HG03045 (cell line): ENCODE measurements around the gene TTC33.
"Not testable (repeated sequence)": the region's sequence is repeated elsewhere in the genome, so short reads cannot be mapped to it uniquely, and the experiment has no call there.

ENCODE experiments used
- ATAC-seq: cut with Tn5 transposase; IDR thresholded peaks from one replicate; pipeline ENCODE4 v1.9.1; 2021; ENCODE audit warnings: mild to moderate bottlenecking, moderate library complexity; ENCODE audit not compliant: unreplicated experiment

The TTC33 gene

DNA sequence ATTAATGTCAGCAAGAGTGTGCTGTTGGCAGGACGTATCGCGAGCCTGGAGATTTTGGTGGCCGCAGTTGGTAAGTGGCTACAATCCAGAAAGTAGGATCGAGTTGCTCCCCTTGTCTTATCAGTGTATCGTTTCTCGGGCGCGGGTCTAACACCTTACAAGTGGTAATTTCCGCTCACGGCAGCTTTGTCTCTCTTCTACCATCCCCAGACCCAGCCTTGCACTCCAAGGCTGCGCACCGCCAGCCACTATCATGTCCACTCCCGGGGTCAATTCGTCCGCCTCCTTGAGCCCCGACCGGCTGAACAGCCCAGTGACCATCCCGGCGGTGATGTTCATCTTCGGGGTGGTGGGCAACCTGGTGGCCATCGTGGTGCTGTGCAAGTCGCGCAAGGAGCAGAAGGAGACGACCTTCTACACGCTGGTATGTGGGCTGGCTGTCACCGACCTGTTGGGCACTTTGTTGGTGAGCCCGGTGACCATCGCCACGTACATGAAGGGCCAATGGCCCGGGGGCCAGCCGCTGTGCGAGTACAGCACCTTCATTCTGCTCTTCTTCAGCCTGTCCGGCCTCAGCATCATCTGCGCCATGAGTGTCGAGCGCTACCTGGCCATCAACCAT, 74.9 kb downstream of the TTC33 start:
- ATAC-seq, result no peak

DNA sequence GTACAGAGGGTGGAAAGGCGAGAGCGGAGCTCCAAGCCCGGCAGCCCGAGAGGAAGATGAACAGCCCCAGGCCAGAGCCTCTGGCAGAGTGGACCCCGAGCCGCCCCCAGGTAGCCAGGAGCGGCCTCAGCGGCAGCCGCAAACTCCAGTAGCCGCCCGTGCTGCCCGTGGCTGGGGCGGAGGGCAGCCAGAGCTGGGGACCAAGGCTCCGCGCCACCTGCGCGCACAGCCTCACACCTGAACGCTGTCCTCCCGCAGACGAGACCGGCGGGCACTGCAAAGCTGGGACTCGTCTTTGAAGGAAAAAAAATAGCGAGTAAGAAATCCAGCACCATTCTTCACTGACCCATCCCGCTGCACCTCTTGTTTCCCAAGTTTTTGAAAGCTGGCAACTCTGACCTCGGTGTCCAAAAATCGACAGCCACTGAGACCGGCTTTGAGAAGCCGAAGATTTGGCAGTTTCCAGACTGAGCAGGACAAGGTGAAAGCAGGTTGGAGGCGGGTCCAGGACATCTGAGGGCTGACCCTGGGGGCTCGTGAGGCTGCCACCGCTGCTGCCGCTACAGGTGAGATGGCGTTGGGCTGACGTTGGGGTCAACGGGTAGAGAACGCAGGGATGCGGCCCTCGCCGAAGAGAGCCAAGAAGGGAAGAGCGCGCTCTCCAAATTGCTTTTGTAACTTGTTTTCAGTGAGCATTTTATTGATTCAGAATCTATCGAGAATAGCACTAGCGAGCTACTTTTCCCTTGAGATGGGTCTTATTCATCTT, 75.7 kb downstream of the TTC33 start, which contains the start of gene PTGER4:
Gene PTGER4 (plus strand): TSS at position 3 of the 769 bp plus-strand sequence. CDS start 1,079 bp downstream, outside the sequence.
- peak; percentile 43 for ATAC-seq

DNA sequence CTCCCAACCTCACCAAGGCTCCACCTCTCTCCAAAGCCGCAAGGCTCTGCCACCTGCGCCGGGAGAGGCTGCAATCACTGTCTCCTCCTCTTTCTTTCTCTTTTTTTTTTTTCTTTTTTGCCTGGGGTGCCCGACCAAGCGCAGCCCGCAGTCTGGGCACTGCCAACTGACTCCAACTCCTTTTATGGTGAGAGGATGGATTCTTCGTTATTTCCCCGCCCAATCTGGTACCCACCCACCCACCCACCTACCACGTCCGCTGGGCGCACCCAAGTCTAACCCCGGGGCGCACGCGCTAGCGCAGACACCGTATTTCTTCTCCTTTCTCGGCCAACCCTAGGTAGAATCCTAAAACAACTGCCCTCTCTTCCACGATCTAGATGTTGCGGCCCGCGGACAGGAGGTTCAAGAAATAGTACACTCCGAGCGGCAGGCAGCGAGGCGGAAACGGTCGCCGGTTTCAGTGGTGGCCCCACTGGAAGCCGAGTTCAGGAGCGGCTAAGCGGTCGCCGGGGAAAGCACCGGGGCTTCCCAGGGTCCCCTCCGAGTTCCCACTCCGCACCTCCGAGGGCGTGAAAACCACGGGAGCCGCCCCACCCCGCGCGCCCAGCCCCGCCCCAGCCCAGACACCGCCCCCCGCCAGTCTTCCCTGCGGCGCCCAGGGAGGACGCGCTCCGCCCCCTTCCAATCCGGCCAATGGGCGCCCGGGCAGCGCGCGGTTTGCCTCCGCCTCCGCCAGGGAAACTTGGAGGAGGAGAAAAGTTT, 76.4 kb downstream of the TTC33 start:
- ATAC-seq, result peak; percentile 83

DNA sequence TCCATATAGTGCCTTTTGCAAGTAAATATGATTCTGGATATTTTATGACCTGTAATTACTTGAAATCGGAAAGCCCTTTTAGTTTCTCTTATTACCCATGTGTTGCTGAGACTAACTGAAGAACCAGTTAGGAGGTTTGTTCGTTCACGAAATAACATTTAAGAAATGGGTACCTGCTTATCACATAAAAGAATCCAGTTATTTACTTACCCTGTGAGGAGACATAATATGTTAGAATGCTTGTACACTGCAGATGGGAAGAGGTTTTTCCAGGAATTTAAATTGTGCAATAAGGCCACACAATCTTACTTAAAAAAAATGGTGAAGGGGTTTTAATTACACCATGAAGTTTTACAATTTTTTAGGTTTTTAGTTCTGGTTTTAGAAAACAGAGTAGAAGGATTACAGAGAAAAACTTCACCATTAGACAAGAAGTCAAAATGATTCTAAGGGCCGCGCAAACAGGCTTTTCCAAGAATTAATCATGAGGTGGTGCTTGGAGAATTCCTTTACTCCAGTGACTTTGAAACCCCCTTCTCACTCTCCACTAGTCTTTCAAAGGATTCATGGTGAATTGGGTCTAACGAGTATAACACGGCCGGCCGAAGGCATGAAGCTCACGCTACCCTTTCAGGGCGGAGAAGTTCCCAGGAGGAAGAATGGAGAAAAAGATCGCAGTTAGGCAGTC, 77.2 kb downstream of the TTC33 start:
- no peak for ATAC-seq

DNA sequence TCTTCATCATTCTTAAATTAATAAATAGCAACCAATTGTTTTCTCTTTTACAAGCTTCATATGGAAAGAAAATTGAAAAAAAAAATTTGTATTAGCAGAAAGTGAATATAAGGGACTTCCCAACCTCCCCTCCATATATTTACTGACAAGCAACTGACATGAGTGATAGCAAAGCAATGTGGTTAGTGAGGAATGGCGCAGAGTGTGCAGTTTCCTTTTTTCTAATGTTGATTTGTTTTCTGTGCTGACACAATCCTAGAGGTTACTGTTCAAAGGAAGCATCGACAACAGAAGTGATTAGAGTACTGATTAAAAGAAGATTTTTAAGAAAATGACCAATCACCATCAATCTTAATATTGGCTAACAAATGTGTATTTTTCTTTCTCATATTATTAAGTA, 77.7 kb downstream of the TTC33 start:
- no peak for ATAC-seq

DNA sequence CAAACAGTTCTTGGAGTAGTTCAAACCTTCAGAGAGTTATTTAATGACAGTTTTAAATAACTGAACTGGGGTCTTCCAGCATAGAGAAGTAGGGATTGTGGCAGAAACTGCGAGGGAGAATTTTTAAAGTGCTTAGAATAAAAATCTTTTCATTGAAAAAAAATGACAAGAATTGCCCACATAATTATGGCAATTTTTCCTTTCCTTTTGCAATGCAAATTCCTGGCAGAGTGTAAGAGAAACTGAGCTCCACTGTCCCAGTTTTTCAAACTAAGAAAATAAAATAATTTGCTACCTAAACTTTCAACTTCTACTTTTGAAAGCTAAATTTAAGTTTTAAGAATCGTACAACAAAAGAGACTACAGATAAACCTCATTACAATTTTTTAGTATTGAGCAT, 78.3 kb downstream of the TTC33 start:
- no peak for ATAC-seq

DNA sequence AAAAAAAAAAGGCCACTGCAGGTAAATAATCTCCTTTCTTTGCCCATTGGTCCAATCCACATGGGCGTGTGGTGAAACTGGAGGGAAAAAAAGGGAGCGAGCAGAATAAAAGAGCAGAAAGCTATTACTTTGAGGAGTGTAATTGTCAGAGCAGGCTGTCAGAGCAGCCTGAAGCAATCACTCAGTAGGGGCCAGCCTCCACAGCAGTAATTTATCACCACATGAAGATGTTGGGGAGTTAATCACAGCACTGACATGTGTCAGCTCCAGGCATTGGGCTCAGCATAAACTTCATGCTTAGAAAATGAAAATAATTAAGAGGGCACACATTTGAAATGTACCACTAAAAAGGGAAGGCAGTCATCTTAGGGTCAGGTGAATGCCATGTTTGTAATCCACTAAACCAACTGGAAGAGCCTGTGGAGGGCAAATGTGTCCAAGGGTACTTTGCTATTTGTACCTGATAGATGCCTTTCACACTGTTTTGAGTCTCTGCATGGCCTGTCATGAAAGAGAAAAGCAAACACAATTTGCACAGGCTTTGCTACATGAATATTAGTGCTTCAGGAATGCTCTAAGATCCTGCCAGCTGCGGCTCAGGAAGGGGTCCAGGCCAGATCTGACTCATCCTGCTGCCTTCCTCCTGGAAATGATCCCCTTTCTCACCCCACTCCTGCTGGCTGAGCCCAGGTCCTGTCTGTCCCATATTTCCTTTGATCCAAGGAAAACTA, 79.0 kb downstream of the TTC33 start:
- ATAC-seq, result no peak

DNA sequence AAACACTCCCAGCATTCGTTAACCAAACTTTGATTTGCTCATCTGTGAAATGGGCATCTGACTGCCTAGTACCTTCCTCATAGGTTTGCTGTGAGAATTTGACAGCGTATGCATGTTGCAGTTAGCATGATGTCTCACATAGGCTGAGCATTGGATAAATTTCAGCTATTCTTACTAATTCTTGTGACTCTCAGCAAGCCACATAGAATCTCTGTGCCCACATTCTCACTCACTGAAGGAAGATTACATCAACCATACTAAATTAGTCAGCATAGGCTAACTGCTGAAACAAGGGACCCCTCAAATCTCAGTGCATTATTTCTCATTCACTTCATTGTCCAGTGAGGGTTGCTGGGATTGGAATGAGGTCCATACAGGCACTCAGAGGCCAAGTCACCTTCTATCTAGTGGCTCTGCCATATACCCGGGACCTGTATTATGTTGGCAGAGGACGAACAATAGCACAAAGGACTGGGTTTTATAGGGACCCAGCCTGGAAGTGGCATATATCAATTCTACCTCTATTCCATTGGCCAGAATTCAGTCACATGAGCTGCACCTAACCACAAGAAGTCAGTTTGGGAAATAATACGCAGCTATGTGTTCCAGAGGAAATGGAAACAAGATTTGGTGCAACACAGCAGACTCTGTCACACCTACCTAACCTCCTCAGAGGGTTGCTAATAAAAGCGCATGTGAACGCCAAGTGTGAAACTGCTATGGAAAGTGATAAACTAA, 80.2 kb downstream of the TTC33 start:
- ATAC-seq, result no peak

DNA sequence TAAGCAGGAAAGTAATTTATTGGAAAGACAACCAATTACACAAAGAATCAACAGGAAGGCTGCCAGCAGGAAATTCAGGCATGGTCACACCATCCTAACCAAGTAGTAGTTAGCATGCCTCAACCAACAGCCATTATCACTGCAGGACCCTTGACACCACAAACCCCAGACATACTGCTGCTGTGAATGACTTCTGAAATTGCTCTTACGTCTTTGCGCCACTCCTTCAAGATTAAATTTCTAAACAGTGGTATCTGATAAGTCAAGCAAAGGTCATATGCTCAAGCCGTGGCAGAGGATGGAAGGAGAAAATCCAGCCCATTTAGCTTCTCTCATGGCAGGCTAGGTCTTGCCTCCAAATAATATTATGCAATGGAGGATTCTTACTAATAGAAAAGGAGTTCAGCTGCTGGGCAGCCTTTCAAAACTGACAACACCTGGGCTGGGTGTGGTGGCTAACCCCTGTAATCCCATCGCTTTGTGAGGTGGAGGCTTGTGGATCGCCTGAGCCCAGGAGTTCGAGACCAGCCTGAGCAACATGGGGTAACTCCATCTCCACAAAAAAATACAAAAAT, 81.0 kb downstream of the TTC33 start:
- no peak for ATAC-seq

DNA sequence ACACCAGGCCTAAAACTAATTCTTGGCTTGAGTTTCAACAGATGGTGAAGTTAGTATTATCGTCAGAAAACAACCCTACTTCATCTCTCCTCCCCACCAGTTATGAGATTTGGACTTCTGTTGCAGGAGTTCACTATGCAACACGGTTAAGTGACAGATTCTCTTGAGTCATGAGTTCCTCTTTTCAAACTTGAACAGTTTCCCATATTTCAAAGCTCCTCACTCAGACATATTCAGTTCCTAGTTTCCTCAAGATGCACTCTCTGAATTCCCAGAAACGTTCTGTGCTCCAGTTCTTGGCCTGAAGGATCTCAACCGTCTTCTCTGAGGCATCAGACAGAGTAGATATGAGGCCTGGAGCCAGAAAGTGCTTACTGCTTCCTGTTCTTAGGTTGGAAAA, 83.3 kb downstream of the TTC33 start:
- ATAC-seq, result no peak

DNA sequence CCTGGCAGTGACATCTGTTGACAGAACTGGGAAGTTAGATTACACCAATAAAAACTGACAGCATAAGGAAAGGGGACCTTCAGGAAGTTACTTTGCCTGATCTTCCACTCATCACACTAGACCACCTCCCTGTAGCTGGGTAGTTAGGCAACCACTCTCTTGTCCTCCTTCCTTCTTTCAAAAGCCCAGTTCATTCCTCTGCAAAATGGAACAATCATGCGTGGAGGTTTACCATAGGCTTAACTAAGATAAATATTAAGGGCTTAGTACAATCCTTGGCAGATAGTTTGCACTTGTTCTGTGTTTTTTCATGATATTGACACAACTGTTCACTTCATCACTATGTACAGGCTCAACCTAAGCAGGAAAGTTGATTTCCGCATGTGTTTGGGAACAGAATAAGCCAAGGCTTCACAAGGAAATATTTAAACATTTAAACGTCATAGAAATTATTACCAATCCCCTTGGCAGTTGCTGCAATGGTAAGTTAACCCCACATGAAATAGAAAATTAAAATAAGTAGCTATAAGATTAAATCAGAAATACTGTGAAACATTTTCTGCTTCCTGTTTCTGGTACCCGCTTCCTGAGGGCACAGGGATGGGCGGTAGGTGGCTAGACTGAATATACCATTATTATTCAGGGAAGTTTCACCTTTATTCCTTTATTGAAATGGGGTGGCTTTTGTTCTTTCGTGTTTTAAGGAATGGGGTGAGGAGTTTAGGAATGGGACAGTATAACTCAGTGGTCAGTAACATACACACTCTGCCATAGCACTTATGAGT, 86.0 kb downstream of the TTC33 start:
- ATAC-seq, result no peak

DNA sequence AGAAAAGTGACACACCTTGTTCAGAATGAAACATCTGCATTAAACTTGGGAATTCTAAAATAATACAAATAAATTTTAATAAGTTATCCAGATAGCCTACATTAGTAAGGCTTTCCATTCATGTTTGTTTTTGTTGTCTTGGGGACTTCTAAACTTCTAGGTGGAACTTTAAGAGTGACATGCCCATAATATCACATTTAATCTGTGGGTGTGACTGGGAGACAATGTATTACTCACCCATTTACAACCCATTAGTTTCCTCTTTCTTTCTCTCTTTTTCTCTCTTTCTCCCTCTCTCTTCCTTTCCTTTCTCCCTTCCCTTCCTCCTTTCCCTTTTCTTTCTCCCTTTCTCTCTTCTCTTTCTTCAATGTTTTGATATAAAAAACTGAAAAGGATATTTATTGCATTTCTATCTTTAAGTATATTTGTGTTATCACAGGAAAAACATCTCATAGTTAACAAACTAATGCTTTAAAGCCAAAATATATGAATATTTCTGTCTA, 88.5 kb downstream of the TTC33 start:
- no peak for ATAC-seq

DNA sequence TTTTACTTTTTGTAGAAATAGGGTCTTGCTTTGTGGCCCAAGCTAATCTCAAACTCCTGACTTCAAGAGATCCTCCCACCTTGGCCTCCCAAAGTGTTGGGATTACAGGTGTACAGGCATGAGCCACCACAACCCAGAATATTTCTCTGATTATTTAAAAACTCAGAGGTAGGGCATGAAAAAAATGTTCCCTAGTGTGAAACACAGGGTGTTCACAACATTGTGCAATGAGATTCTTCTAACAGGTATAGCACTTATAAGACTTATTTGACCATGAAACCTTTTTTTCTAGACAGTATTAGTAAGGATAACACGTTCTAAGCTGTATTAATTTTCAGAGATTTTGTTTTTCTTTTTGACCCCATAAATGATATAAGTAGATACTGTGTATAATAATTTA, 89.1 kb downstream of the TTC33 start:
- no peak for ATAC-seq

DNA sequence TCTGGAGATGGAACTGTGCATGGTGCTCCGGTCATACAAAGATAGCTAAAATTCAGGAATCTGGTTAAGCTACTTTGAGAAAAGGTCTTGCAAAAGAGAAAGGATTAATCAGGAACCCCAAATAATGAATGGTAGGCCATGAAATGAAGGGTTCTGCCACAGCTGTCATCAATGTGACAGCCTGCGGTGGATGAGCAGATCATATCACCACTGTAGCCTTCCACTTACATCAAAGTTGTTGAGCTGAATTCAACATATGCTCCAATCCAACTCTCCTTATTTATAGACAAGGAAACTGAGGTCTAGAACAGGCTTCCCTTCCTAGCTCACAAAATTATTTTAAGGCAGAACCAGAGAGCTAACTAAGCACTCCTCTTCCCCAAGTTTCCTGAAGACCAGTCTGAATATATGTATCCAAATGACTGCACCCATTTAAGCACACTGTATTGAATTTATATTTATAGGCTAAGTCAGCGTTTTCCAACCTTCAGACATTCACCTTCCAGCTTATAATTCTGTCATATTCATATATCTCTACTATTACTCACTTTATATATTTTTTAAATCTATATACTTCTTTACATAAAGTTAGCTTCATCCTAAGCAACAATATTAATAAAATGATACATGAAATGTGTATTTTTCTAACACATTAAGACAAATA, 90.0 kb downstream of the TTC33 start:
- ATAC-seq, result no peak

DNA sequence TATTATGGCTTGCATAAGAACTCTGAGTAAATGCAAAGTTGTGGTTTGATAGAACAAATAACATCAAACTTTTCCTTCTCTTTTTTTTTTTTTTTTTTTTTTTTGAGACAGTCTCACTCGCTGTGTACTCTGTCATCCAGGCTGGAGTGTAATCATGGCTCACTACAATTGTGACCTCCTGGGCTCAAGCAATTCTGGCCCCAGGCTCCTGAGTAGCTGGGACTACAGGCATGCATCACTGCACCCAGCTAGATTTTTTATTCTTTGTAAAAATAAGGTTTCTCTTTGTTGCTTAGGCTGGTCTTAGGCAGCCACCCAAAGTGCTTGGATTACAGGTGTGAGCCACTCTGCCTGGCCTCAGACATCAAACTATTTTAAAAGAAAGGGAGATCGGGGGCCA, 95.0 kb downstream of the TTC33 start:
- ATAC-seq, result no peak

DNA sequence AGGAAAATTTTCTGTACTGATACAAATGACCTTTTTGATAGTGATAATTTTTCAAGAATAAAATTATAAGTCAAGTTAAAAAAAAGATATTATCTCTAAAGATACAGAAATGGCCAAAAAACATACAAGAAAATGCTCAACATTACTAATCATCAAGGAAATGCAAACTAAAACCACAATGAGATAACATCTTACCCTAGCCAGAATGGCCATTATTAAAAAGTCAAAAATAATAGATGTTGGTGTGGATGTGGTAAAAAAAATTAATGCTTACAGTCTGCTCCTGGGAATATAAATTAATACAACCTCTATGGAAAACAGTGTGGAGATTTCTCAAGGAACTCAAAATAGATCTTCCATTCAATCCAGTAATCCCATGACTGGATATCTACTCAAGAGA, 99.0 kb downstream of the TTC33 start:
- no peak for ATAC-seq

DNA sequence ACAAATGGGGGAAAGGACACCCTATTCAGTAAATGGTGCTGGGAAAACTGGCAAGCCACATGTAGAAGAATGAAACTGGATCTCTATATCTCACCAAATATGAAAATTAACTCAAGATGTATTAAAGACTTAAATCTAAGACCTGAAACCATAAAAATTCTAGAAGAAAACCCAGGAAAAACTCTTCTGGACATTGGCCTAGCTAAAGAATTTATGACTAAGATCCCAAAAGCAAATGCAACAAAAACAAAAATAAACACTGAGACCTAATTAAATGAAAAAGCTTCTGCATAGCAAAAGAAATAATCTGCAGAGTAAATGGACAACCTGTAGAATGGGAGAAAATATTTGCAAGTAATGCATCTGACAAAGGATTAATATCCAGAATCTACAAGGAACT, 99.7 kb downstream of the TTC33 start:
- ATAC-seq, result not testable (repeated sequence)

DNA sequence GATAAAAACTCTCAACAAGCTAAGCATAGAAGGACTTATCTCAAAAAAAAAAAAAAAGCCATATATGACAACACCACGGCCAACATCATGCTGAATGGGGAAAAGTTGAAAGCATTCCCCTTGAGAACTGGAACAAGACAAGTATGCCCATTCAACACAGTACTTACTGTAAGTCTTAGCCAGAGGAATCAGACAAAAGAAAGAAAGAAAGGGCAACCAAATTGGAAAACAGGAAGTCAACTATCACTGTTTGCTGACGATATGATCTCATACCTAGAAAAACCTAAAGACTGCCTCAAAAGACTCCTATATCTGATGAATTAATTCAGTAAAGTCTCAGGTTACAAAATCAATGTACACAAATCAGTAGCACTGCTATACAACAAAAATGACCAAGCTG, 100.6 kb downstream of the TTC33 start:
- no peak for ATAC-seq
